GM12878 (cell line): ENCODE data around the gene HJURP. TPM values are rescaled to one million over a fixed set of nuclear protein-coding genes. Genes with fewer than 3 reads are reported as not detected.

Source experiments
- BACH1 ChIP-seq: fragments of 450-650 bp; IDR thresholded peaks from 2 replicates; pipeline ENCODE4 v1.6.1; 2017; ENCODE audit warnings: mild to moderate bottlenecking, borderline replicate concordance
- BMI1 ChIP-seq: fragments of 450-650 bp; IDR thresholded peaks from 2 replicates; pipeline ENCODE4 v1.6.1; 2016; ENCODE audit warnings: mild to moderate bottlenecking, moderate library complexity, borderline replicate concordance
- CBX3 ChIP-seq: fragments of 200-600 bp; sonication (generic); IDR thresholded peaks from 2 replicates; pipeline ENCODE4 v1.6.1; 2016; ENCODE audit warnings: low read depth, borderline replicate concordance
- CREB1 ChIP-seq: IDR thresholded peaks from 2 replicates; pipeline ENCODE4 v1.6.1; 2012; ENCODE audit warnings: low read depth, mild to moderate bottlenecking, inconsistent platforms
- CUX1 ChIP-seq: IDR thresholded peaks from 2 replicates; pipeline ENCODE4 v1.6.1; 2012; ENCODE audit warnings: improper control_type of control experiment, low read depth, low read length; ENCODE audit not compliant: insufficient replicate concordance
- EGR1 ChIP-seq, 2 experiments: IDR thresholded peaks; 1 replicate in 1 of 2; 2 replicates in 1 of 2; pipeline ENCODE4 v1.6.1; 2011 to 2012; ENCODE audit warnings: low read depth in 2 of 2, low read length in 2 of 2, borderline replicate concordance in 1 of 2, mild to moderate bottlenecking in 1 of 2, moderate library complexity in 1 of 2
- FOXM1 ChIP-seq: IDR thresholded peaks from 2 replicates; pipeline ENCODE4 v1.6.1; 2012; ENCODE audit warnings: low read depth, mild to moderate bottlenecking, inconsistent platforms, low read length, moderate library complexity
- GATAD2B ChIP-seq: fragments of 450-650 bp; conservative IDR thresholded peaks from 2 replicates; pipeline ENCODE4 v1.6.1; 2017; ENCODE audit warnings: low read depth, mild to moderate bottlenecking, moderate library complexity
- HDAC2 ChIP-seq: fragments of 200-600 bp; sonication (generic); IDR thresholded peaks from 2 replicates; pipeline ENCODE4 v1.6.1; 2017
- MXI1 ChIP-seq: fragments of 150-350 bp; IDR thresholded peaks from 2 replicates; pipeline ENCODE4 v1.6.1; 2011; ENCODE audit warnings: low read depth, mild to moderate bottlenecking, inconsistent platforms, low read length, improper control_type of control experiment
- PAX5 ChIP-seq: IDR thresholded peaks from 2 replicates; pipeline ENCODE4 v1.6.1; 2011; ENCODE audit warnings: low read depth, low read length, borderline replicate concordance
- POLR2A ChIP-seq: IDR thresholded peaks from 2 replicates; pipeline ENCODE4 v1.6.1; 2011; ENCODE audit warnings: low read depth, mild to moderate bottlenecking, low read length
- POLR2AphosphoS2 ChIP-seq: IDR thresholded peaks from 2 replicates; pipeline ENCODE4 v1.6.1; 2011; ENCODE audit warnings: low read depth, mild to moderate bottlenecking, low read length, improper control_type of control experiment, moderate library complexity
- POU2F2 ChIP-seq: IDR thresholded peaks from 3 replicates; pipeline ENCODE4 v1.6.1; 2011; ENCODE audit warnings: low read depth, mild to moderate bottlenecking, low read length, borderline replicate concordance
- RB1 ChIP-seq: fragments of 450-650 bp; formaldehyde crosslinking; IDR thresholded peaks from 2 replicates; pipeline ENCODE4 v1.6.1; 2017; ENCODE audit warnings: mild to moderate bottlenecking, borderline replicate concordance
- TAF1 ChIP-seq: IDR thresholded peaks from 2 replicates; pipeline ENCODE4 v1.6.1; 2011; ENCODE audit warnings: mild to moderate bottlenecking, low read depth, low read length, borderline replicate concordance
- TCF3 ChIP-seq: IDR thresholded peaks from 2 replicates; pipeline ENCODE4 v1.6.1; 2012; ENCODE audit warnings: low read depth, mild to moderate bottlenecking, low read length, borderline replicate concordance; ENCODE audit not compliant: insufficient read depth
- ZBTB40 ChIP-seq: fragments of 450-650 bp; IDR thresholded peaks from 2 replicates; pipeline ENCODE4 v1.6.1; 2016; ENCODE audit warnings: mild to moderate bottlenecking, moderate library complexity, borderline replicate concordance
- ZSCAN29 ChIP-seq: fragments of 450-650 bp; IDR thresholded peaks from 2 replicates; pipeline ENCODE4 v1.6.1; 2017; ENCODE audit warnings: mild to moderate bottlenecking, moderate library complexity
- ZZZ3 ChIP-seq: IDR thresholded peaks from 2 replicates; pipeline ENCODE4 v1.6.1; 2011; ENCODE audit warnings: low read depth; ENCODE audit not compliant: control insufficient read depth, insufficient read length
- polyA plus RNA-seq, 11 experiments: library from polyadenylated mRNA; depleted of rRNA in 4 of 11; unstranded in 6 of 11; stranded (reverse) in 5 of 11; fragments of >200 nt; fragmentation: Nextera tagmentation in 4 of 11; fragmentation: Illumina TruSeq in 1 of 11; extraction: Ambion mirVana in 4 of 11; extraction: Trizol in 1 of 11; gene quantifications; 1 replicate in 1 of 11; 2 replicates in 10 of 11; pipeline versions ENCODE4 v1.2.1 to v1.2.3, GENCODE V29; 2011 to 2016; ENCODE audit warnings: inconsistent platforms in 2 of 11, missing spikeins in 2 of 11, low read depth in 1 of 11
- total RNA-seq, 4 experiments: library from RNA; depleted of rRNA in 3 of 4; stranded (reverse); fragments of >200 nt in 3 of 4; fragmentation: Illumina TruSeq in 1 of 4; extraction: Trizol in 1 of 4; gene quantifications; 2 replicates each; pipeline versions ENCODE4 v1.2.1 to v1.2.3, GENCODE V29; 2013 to 2021

HJURP gene
- total and polyA plus RNA-seq, 10 of the 15 experiments (the other 5 are each of a cell fraction or from before 2014, with no cell fraction given), result 12.7 to 68.9 (median 44.4) TPM

GRCh38 chr2:233854241-233854981 lies at the start of gene HJURP (continued):
- TF ChIP-seq RB1, result peak; percentile 42; the same call in 1 of the 2 replicates
- TF ChIP-seq BMI1, result no peak
- TF ChIP-seq ZSCAN29, result no peak
- 0 out of 2 replicates have a peak, but pooled peaks have one; percentile 51 for TF ChIP-seq POLR2AphosphoS2
- TF ChIP-seq GATAD2B, result no peak
- TF ChIP-seq PAX5, result no peak
- TF ChIP-seq FOXM1, result peak; percentile 92
- no peak for TF ChIP-seq BACH1
- TF ChIP-seq EGR1 (IDR thresholded peaks at IDR 0.05; ENCODE audit: borderline replicate concordance in 1 of 2, low read depth in 2 of 2, low read length in 2 of 2), result no peak
- TF ChIP-seq TAF1, result peak; percentile 56
- no peak for TF ChIP-seq CUX1
- TF ChIP-seq POLR2A, result peak; percentile 96
- peak; percentile 86 for TF ChIP-seq ZBTB40
- peak; percentile 61 for TF ChIP-seq MXI1
- no peak; the same call in 1 of the 2 replicates for TF ChIP-seq TCF3
- TF ChIP-seq CBX3, result no peak
- TF ChIP-seq POU2F2, result peak; percentile 67; the same call in 2 of the 3 replicates
- no peak for TF ChIP-seq HDAC2
- TF ChIP-seq CREB1, result no peak
- no peak for TF ChIP-seq ZZZ3
